ENCODE results near the gene TMEM174.
"Not testable (repeated sequence)": the region's sequence is repeated elsewhere in the genome, so short reads cannot be mapped to it uniquely, and the experiment has no call there.

The TMEM174 gene

DNA sequence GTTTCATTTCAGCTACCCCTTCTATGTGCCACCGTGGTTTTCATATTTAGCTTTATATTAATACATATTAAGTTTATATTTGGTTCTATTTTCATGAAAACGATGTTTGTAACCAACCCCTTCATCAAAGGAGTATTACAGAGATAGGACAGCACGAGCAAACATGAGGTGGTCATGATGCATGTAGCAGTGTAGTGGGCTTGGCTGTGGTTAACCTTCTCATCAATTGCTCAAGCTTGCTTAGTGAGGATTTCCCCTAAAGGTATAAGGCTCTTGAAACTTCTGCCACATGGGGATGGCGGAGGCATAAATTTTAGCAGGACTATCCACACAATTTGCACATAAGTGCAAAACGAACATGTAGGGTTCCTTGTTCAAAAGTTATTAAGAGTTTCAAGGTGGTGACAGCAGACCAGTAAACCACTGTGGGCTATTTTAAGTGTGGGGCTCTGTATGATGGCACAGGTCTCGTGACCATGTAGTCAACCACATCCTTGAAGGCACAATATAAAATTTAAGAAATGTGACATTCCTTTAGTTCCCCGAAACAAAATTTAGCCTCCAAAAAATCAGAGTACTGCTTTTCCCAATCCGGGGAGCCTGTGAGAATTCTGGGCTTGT is 24.8 kb downstream of the TMEM174 start:
- DNase-seq = no peak

DNA sequence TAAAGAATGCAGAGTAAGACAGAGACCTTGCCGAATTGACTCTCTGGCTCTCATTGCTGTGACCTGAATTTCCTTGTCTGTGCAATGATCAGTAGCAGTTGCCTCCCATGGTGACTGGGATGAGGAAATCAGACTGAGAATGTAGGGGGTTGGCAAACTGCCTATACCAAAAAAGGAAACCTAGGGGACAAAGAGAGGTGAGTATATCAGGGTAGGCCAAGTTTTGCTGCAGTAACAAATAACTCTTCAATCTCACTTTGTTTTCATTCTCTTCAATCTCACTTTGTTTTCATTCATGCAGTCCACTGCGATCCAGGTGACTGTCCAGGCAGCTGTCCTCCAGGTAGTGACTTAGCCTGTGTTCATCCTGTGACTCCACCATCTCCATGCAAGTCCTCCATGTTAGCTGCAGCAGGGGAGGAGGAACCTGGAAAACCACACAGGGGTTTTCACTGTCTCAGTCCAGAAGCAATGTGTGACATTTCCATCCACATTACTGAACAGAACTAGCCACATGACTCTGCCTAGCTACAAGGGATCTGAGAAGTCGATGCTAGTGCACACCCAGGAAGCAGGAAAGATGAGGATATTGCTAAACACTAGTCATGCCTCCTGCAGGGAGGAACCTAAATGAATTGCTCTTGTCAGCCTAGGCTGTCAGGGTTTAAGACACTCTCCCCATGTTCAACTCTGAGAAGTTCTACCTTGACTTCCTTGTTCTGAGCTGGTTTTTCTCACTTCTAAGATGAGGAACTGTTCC is 26.0 kb downstream of the TMEM174 start:
- DNase-seq = peak; percentile 3

DNA sequence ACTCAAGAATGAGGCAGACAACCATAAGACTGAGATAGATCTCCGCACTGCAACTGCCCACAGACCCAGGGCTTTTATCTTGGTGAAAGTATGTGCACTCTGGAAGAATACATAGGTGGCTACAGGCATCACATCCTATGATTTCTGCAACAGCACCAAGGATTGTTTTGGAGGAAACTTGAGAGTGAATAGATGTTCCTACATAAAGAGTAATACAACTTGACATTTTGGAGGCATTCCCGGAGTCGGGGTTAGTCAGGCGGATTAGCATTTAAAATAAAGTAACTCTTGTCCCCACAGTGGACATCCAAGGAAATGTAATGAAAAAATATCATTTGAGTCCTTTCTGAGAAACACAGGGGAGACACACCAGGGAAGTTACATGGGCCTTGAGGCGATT is 26.7 kb downstream of the TMEM174 start:
- no peak for DNase-seq

DNA sequence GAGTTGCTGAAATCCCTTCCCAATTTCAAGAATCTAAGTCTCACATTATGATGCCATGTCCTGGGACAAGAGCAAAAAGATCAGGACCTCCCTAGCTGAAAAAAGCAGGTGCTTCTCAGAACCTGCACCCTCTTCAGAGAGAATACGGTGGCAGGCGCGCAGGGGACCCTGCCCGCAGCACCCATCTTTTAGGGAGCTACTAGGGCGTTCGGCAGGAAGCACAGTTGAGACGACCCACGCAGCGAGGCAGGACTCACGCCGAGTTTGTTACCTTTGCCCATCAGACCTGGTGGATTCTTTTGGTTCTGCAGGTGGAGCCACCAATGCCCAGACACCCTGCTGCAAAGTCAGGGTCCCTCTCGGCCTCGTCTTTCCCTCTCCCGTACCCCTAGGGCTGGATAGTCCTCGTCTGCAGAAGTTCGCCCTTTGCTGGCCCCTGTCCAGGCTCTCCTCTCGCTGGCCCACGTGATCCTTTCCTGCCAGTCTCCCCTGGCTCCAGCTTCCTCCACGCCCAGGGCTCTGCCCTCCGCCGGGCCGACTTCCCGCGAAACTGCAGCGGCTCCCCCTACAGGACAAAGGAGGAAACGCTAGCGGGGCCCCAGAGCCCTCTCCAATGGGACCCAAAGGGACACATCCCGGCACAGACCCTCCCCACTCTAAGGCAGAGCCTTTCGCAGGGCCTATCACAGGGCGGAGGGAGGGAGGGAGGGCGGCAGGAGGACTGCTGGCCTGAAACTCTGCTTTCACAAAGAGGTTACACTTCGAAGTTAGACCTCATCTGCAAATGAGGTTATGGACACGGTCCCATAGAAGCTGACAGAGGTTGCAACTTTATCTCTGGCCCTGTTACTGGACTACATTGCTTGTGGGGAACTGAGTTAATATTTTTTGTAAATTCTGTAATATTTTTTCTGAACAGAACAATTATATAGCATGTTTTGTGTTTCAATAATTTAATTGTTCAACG is 28.8 kb downstream of the TMEM174 start:
- DNase-seq = no peak

DNA sequence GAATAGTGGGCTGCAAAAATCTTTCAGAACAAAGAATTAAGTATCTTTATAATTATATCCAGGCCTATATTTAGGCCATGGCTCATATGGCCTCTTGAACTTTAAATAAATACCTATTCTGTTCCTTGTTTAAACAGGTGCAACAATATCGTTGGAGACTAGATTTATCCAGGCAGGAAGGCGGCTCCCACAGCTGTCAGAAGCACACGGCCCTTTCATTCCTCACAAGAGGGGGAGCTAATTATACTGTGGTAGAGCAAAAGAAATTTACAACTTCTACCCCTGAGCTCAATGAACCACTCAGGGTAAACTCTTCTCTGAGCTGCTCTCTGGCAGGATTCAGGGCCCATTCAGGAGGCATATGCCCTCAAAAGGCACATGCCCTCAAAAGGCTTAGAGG is 31.3 kb downstream of the TMEM174 start:
- peak; percentile 95 for DNase-seq

DNA sequence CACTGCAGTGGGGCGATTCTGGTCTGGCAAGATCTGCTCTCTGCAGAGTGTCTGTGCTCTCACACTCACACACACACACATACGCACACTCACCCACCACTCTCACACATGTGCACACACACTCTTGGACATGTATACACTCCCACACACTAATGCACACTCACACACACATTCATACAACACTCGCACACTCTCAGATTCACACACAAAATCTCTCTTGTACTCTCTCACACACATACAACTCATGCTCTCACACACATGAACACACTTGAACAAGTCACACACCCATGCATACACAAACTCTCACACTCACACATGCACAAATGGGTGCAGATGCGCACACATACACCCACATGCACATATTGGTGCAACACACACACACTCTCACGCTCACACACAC is 31.7 kb downstream of the TMEM174 start:
- no peak for DNase-seq

DNA sequence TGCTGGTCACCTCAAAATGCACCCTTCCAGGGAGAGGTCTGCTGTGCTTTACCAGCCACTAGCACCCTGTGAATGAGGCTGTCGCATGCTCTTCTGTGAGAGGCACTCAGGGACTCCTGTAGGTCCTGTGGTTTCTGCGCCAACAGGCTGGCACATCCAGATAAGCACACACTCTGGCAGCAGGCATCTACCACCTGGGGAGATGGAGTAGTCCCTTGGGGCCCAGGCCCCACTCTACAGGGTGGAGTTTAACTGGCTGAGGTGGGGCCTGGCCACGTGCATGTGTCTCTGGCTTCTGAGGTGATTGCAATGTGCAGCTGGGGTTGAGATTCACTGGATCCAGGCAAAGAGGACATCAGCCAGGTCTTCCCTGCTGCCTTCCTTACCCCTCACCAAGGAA is 32.3 kb downstream of the TMEM174 start:
- DNase-seq = peak; percentile 90

DNA sequence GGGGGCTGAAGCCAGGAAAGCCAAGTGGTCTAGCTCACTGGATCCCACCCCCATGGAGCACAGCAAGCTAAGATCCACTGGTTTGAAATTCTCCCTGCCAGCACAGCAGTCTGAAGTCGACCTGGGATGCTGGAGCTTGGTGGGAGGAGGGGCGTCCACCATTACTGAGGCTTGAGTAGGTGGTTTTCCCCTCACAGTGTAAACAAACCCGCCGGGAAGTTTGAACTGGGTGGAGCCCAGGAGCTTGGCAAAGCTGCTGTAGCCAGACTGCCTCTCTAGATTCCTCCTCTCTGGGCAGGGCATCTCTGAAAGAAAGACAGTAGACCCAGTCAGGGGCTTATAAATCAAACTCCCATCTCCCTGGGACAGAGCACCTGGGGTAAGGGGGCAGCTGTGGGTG is 34.2 kb downstream of the TMEM174 start:
- DNase-seq = not testable (repeated sequence)

DNA sequence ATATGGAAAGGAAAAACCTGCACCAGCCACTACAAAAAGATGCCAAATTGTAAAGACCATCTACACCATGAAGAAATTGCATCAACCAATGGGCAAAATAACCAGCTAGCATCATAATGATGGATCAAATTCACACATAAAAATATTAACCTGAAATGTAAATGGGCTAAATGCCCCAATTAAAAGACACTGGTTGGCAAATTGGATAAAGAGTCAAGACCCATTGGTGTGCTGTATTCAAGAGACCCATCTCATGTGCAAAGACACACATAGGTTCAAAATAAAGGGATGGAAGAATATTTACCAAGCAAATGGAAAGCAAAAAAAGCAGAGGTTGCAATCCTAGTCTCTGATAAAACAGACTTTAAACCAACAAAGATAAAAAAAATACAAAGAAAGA is 36.1 kb downstream of the TMEM174 start:
- not testable (repeated sequence) for DNase-seq

DNA sequence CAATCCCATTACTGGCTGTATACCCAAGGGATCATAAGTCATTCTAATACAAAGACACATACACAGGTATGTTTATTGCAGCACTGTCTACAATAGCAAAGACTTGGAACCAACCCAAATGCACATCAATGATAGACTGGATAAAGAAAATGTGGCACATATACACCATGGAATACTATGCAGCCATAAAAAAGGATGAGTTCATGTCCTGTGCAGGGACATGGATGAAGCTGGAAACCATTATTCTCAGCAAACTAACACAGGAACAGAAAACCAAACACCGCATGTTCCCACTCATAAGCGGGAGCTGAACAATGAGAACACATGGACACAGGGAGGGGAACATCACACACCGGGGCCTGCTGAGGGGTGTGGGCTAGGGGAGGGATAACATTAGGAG is 39.7 kb downstream of the TMEM174 start:
- DNase-seq = not testable (repeated sequence)

DNA sequence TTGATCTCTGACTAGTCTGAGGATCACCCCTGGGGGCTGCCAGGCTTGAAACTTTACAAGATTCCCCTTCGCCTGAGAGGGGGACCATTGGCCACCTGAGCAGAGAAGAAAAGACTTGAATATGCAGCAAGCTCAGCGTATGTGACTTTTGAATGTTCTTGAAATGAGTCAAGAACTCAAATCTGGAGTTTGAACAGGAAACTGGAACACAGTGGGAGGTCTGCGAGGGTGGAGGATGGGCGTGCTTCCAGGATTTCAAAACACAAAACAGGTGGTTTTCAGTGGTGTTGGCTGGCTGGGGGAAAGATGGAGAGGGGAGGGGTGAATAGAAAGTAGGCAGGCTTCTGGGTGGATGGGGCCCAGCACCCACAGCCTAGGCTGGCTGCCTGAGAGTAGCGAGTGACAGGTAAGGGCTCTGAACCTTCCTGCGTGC is 40.6 kb downstream of the TMEM174 start:
- DNase-seq = peak; percentile 4

DNA sequence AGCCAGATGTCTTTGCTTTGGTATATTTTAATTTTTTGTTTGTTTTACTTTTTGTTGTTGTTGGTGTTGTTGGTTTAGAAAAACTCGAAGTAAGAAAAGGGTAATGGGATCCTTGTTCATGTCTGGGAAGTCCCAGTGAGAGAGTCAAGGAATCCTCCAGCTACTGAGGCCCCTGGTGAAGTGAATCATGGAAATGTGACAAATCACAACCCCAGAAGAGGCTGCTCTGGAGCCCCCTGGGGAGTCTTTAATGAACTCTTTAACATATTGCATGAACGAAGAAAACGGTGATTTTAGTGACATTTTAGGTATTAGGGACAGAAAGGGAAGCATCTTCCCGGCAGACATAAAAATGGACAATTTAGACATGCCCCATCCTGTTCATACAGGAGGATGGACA is 41.3 kb downstream of the TMEM174 start:
- DNase-seq = no peak

DNA sequence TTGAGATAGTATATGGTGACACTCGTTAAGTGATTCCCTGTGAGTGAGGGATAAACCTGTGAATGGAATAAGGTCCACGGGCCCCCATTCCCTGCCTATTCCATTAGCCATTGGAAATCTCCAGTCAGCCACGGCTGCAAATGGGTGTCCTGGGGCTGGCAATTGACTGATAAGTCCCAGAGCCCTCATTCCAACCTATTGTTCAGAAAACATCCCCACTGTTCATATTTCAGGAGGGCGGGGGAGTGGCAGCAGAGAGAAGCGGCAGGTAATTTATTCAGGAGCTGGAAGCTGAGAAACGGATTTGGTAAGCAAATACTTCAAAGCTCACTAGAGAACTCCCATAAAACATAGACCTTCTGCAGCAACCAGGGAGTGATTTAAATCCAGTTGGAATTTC is 42.0 kb downstream of the TMEM174 start:
- DNase-seq = peak; percentile 26

DNA sequence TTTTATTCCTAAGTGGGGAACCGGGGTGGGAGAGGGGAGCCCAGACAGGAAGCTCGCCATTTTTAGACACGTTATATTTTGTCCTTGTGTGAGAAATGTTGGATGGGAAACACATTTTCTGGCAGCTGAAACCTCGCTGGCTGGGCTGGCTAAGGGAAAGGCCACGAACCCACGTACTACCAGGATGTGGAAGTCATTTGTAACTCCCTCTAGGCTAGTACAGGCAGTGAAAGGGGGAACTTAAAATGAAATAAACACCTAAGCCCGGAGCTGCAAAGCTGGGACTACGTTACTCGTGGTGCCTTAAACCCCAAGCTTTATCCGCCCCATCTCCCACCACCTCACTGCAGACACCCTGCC is 42.5 kb downstream of the TMEM174 start:
- no peak for DNase-seq

DNA sequence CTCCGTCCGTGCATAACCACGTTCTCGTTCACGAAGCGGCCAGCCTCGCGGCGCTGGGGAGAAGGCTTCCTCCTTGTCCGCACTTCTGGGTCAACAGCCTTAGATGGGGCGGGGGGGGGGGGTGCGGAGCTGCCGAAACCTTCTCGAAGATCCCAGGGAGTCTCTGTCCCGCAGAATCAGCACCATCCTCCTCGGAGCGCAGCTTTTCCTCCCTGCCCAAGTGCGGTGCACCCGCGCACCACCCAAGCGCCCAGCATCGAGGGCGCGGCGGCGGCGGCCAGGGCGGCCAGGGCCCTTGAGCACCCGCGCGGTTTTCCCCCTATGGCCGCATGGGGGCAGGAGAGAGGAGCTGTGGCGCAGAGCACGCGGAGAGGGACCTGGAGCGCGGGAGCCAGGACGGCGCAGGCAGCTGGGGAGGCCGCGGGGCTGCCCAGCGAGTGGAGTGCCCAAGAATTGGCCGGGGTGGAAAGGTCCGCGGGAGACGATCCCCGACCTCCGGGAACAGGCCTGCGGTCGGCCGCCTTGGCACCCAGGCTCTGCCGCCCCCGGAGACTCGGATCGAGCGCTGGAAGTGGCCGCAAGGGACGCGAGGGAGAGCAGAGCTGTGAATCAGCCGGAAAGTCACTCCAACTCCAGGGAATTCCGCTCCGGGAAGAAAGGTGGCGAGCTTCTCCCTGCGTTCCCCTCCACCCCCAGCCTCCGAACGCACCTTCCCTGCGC is 43.1 kb downstream of the TMEM174 start:
- DNase-seq = peak; percentile 77

DNA sequence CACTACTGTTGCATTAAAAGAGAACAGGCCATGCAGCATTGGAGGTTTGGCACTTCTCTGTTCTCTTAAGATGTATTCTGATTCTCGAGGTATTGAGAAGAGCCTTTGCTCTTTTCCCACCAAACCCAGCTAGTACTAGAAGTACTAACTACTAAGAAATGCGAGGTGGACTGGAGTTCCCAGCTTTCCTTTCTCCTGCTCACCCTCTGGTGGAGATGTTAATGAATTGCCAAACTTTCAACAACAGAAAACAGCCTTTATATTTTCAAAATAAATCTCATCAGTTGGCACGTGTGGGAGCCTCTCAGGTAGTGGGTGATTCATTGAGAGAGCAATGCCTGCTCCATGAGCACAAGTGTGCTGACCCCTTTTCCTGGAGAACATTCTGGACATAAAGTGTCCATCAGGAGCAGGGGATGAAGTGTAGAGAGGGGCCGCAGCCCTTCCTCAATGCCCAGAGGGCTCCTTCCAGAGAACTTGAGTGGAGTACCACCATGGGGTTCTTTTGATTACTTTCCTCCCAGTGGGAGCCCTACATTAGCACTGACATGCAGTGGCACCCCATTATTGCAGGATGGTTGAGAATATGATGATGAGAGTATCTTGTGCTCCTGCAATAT is 45.7 kb downstream of the TMEM174 start:
- DNase-seq = peak; percentile 31

DNA sequence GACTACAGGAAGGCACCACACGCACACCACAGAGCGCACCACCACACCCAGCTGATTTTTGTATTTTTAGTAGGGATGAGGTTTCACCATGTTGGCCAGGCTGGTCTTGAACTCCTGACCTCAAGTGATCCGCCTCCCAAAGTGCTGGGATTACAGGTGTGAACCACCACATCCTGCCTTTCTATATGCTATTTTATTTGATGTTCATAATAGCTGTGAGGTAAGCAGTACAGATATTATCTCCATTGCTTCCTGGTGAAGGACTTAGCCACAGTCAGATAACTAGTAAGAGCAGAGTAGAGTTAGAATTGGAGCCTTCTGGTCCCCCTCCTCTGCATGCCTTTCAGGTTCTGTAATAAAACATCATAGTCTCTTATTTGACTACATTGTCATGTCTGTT is 46.3 kb downstream of the TMEM174 start:
- DNase-seq = not testable (repeated sequence)

DNA sequence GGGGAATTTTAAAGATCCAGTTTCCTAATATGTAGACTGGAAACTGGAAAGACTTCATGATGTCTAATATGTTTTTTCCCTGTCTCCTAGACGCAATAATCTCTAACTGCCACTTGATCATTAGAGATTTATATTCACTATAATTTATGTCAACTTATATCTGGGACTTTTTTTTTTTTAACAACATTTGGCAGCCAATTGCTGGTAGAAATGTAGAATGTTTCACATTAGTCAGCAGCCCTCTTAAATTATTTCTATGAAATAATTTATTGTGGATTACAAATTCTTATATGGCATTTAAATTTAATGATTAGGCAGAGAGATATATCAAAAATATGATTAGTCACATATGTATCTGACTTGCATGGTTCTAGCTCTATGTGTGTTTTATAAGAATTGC is 48.2 kb downstream of the TMEM174 start:
- no peak for DNase-seq

DNA sequence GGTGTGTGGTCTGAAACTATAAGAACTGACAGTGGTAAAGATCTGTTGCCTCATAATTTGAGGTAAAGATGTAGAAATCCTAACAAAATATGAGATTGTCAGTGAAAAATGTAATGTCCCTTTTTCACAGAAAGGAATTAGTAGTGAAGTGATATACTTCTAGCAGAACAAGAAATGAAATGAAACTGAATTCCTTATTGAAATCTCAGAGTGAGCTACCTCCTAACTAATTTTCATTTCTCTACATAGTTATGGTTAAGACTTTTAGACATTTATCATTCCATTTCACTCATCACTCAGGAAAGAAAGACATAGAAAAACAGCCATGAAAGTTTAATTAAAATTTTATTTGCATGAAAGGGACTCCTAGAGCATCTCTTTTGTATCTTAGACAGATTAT is 48.7 kb downstream of the TMEM174 start:
- no peak for DNase-seq

DNA sequence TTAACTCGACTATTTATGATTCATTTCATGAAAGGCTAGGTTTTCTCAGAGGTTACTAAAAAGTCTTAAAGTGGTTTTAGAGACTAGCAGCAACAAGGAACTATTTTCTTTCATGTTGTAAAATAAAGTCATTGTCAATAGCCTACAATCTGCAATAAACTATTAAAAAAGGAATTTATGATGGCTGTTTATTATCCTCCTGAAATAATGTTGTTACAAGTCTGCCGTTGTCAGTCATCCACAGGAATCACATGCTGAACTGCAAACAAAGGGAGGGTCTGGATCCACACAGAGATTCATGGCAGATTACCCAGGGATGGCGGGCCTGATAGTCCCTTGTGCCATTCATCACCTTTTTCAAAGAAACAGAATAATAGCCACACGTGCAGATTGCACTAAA is 49.2 kb downstream of the TMEM174 start:
- peak; percentile 9 for DNase-seq

Data from COR-L47 (cell line).